ENCODE results near the gene NUP50.

NUP50 gene

GRCh38 chr22:45231293-45231692 is 67.6 kb downstream of the NUP50 start:
- no peaks in the 10 kb centered on the region for H3K27me3 ChIP-seq (ENCODE audit: insufficient read depth, poor library complexity, severe bottlenecking)
- peak overlapping the region; percentile 96 for H3K27ac ChIP-seq (replicated peaks)
- no peak for DNase-seq (ENCODE audit: low read depth in 1 of 2, low spot score in 1 of 2)
- TF ChIP-seq REST (IDR thresholded peaks at IDR 0.05; ENCODE audit: insufficient replicate concordance, low read depth): no peak
- no peak for TF ChIP-seq CTCF (IDR thresholded peaks at IDR 0.05; ENCODE audit: insufficient read depth, low read length)
- TF ChIP-seq POLR2AphosphoS5 (IDR thresholded peaks at IDR 0.05; ENCODE audit: low read depth): no peak
- TF ChIP-seq SPI1 (IDR thresholded peaks at IDR 0.05; ENCODE audit: borderline replicate concordance, low read depth): no peak
- TF ChIP-seq GABPA (IDR thresholded peaks at IDR 0.05; ENCODE audit: low read depth): no peak
- H3K4me3 ChIP-seq (replicated peaks; ENCODE audit: insufficient read depth, low read length): no peak overlapping the region

- Histone ChIP-seq H3K27ac (replicated peaks) (peak overlapping the region; percentile 96), H3K4me3 (replicated peaks; ENCODE audit: insufficient read depth, low read length) (no peak overlapping the region), H3K27me3 (ENCODE audit: insufficient read depth, poor library complexity, severe bottlenecking) (no peaks in the 10 kb centered on the region)
- TF ChIP-seq POLR2AphosphoS5 (IDR thresholded peaks at IDR 0.05; ENCODE audit: low read depth) (no peak), REST (IDR thresholded peaks at IDR 0.05; ENCODE audit: insufficient replicate concordance, low read depth) (no peak), CTCF (IDR thresholded peaks at IDR 0.05; ENCODE audit: insufficient read depth, low read length) (no peak), SPI1 (IDR thresholded peaks at IDR 0.05; ENCODE audit: borderline replicate concordance, low read depth) (no peak), GABPA (IDR thresholded peaks at IDR 0.05; ENCODE audit: low read depth) (no peak)
- no peak for DNase-seq (ENCODE audit: low read depth in 1 of 2, low spot score in 1 of 2)
These were observed 69.7 kb downstream of the NUP50 start for GRCh38 chr22:45233386-45233785.

- Histone ChIP-seq H3K4me3 (replicated peaks; ENCODE audit: insufficient read depth, low read length) (peak overlapping the region; percentile 20), H3K27ac (replicated peaks) (peak overlapping the region; percentile 96), H3K27me3 (ENCODE audit: insufficient read depth, poor library complexity, severe bottlenecking) (no peaks in the 10 kb centered on the region)
- TF ChIP-seq GABPA (IDR thresholded peaks at IDR 0.05; ENCODE audit: low read depth) (no peak), SPI1 (IDR thresholded peaks at IDR 0.05; ENCODE audit: borderline replicate concordance, low read depth) (no peak), POLR2AphosphoS5 (IDR thresholded peaks at IDR 0.05; ENCODE audit: low read depth) (no peak)
- no peak for DNase-seq (ENCODE audit: low read depth in 1 of 2, low spot score in 1 of 2)
These were observed 70.1 kb downstream of the NUP50 start for GRCh38 chr22:45233827-45234226.

GRCh38 chr22:45235101-45235777 is 71.5 kb downstream of the NUP50 start:
- peak; percentile 89 to 90 for DNase-seq (ENCODE audit: low read depth in 1 of 2, low spot score in 1 of 2)
- TF ChIP-seq POLR2AphosphoS5 (IDR thresholded peaks at IDR 0.05; ENCODE audit: low read depth): peak; percentile 94
- TF ChIP-seq CTCF (IDR thresholded peaks at IDR 0.05; ENCODE audit: insufficient read depth, low read length): no peak
- no peak for TF ChIP-seq REST (IDR thresholded peaks at IDR 0.05; ENCODE audit: insufficient replicate concordance, low read depth)
- peak; percentile 54 for TF ChIP-seq GABPA (IDR thresholded peaks at IDR 0.05; ENCODE audit: low read depth)
- TF ChIP-seq SPI1 (IDR thresholded peaks at IDR 0.05; ENCODE audit: borderline replicate concordance, low read depth): peak; percentile 88
- H3K4me3 ChIP-seq (replicated peaks; ENCODE audit: insufficient read depth, low read length): peak overlapping the region; percentile 43
- no peaks in the 10 kb centered on the region for H3K27me3 ChIP-seq (ENCODE audit: insufficient read depth, poor library complexity, severe bottlenecking)
- peak overlapping the region; percentile 96 for H3K27ac ChIP-seq (replicated peaks)

Measured in HL-60 (cell line).